Measurements from ENCODE around the gene RTP1.

Gene RTP1

GRCh38 chr3:187243933-187244524 lies 46.7 kb downstream of the RTP1 start:
- no peak for DNase-seq

DNA sequence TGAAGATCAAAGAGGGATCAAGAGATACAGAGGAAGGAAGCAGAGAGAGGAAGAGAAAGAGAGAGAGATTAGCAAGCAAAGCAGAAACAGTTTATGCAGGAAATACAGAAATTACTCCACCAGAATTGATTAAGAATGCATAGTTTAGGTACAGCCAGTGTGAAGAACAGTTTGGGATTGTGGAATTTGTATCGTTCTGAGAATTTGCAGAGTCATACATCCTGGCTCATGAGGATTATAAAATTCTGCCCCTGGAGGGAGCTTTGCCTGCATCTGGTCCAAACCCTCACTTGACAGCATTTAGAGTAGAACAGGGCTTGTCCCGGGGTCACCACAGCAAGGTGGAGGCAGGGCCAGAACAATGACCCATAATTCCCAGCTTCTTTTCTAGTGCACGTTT lies 50.1 kb downstream of the RTP1 start:
- no peak for DNase-seq

All from NCI-H526 treated with DMSO at 0.1 percent for 48 hours (cell line).